ENCODE data around the gene PPA2.

DNA sequence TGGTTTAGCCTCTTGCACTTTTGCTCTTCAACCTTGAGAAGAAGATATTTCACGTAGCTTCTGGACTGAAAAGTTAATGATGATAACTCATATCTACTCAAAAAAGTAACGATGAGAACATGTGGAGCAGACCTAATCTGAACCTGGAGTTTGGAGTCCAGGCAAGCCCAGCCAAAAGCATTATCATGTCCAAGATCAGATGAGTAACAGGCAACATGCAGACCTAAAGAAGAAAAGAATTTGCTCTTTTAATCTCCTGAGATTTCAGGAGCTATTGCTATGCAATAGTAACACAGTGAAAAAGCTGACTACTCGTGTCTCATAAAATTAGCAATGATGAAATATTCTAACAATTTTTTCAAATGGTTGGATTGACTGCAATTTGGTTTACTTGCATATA lies 21.8 kb upstream of the PPA2 start:
- no peak for TF ChIP-seq POLR2A (IDR thresholded peaks at IDR 0.05; ENCODE audit: low read length)
- no peak for TF ChIP-seq GATA1 (IDR thresholded peaks at IDR 0.05; ENCODE audit: low read depth, low read length)

Data from erythroblast (primary cell).